ENCODE results near the gene EIF2D. TPM values are rescaled to one million over a fixed set of nuclear protein-coding genes. Genes with fewer than 3 reads are reported as not detected.

The EIF2D gene
- total and polyA plus RNA-seq, 2 of the 4 experiments (the other 2 are of a cell fraction), result 64.3 to 69.4 TPM

- no peak for ATAC-seq (ENCODE audit: low read depth)
- no CpG with 5 or more reads among the region's 4 CpGs for WGBS, 2 experiments (ENCODE audit: extremely low coverage in 2 of 2, insufficient read length in 1 of 2)
- no TSS peak for BruUV-seq (replicated peaks)
- Histone ChIP-seq H3K4me2 (ENCODE audit: low read depth, low read length) (no peak overlapping the region), H3K18ac (ENCODE audit: low read depth, low read length) (no peak overlapping the region), H3K9me1 (ENCODE audit: insufficient read depth, low read length) (no peaks in the 10 kb centered on the region), H3K4me3 (ENCODE audit: insufficient read depth, low read depth, low read length) (no peak overlapping the region), H3K79me1 (ENCODE audit: low read depth in 1 of 2, low read length in 2 of 2) (no peaks in the 10 kb centered on the region), H3K56ac (ENCODE audit: extremely low read depth, insufficient read depth, low read length) (no peak overlapping the region), H3K27me3 (ENCODE audit: control insufficient read depth, insufficient read depth, low read length) (peaks cover 5% of the 10 kb centered on the region), H2AK9ac (replicated peaks; ENCODE audit: low read depth, low read length, poor library complexity) (no peak overlapping the region), H2BK20ac (ENCODE audit: low read depth, low read length) (no peak overlapping the region), H2BK5ac (ENCODE audit: low read depth, low read length, poor library complexity, severe bottlenecking) (no peak overlapping the region), H3K9me3 (ENCODE audit: control insufficient read depth, insufficient read depth, low read length) (no peaks in the 10 kb centered on the region), H4K20me1 (ENCODE audit: insufficient read depth, low read length) (peaks cover 3% of the 10 kb centered on the region; the same call in 1 of the 2 replicates), H3K9ac (ENCODE audit: low read depth, low read length) (no peak overlapping the region), H4K5ac (ENCODE audit: low read depth, low read length) (no peak overlapping the region), H3K36me3 (ENCODE audit: control insufficient read depth, insufficient read depth, low read length) (no peaks in the 10 kb centered on the region), H3K4ac (ENCODE audit: low read depth, low read length) (no peak overlapping the region), H3K14ac (replicated peaks; ENCODE audit: low read depth, low read length) (no peak overlapping the region), H2BK15ac (ENCODE audit: low read depth, low read length) (no peak overlapping the region), H4K8ac (ENCODE audit: low read depth in 2 of 2, low read length in 2 of 2) (no peak overlapping the region), H4K91ac (ENCODE audit: insufficient read depth, low read depth, low read length) (no peak overlapping the region), H2BK120ac (ENCODE audit: low read depth, low read length) (no peak overlapping the region), H3K27ac (ENCODE audit: insufficient read depth, low read length) (no peak overlapping the region), H3K4me1 (ENCODE audit: control insufficient read depth, insufficient read depth, low read length) (no peaks in the 10 kb centered on the region), H2AK5ac (ENCODE audit: low read depth, low read length) (no peak overlapping the region), H2AFZ (replicated peaks; ENCODE audit: low read length, poor library complexity) (no peak overlapping the region), H3K23ac (ENCODE audit: low read depth, low read length) (no peak overlapping the region)
- intact Hi-C loops (cut with micrococcal nuclease), result no loop called here
- POLR2A ChIA-PET (ENCODE audit: unreplicated experiment), result no interaction called here
- no peak for TF ChIP-seq BHLHE40 (IDR thresholded peaks at IDR 0.05; ENCODE audit: low read depth, low read length)
- TF ChIP-seq CTCF (conservative IDR thresholded peaks at IDR 0.05; ENCODE audit: low read depth, low read length), result no peak
- no peak for TF ChIP-seq NFE2L2 (IDR thresholded peaks at IDR 0.05; ENCODE audit: low read depth, low read length)
- TF ChIP-seq, protein P1, sequence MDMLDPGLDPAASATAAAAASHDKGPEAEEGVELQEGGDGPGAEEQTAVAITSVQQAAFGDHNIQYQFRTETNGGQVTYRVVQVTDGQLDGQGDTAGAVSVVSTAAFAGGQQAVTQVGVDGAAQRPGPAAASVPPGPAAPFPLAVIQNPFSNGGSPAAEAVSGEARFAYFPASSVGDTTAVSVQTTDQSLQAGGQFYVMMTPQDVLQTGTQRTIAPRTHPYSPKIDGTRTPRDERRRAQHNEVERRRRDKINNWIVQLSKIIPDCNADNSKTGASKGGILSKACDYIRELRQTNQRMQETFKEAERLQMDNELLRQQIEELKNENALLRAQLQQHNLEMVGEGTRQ (IDR thresholded peaks at IDR 0.05; ENCODE audit: low read depth, low read length), result no peak
- no peak for TF ChIP-seq CEBPB (IDR thresholded peaks at IDR 0.05; ENCODE audit: low read depth, low read length)
- TF ChIP-seq RCOR1 (IDR thresholded peaks at IDR 0.05; ENCODE audit: insufficient replicate concordance, low read length), result no peak
- no peak for TF ChIP-seq MAFK (IDR thresholded peaks at IDR 0.05; ENCODE audit: low read depth, low read length)
- no peak for TF ChIP-seq CHD1 (IDR thresholded peaks at IDR 0.05; ENCODE audit: low read depth, low read length)
- DNase-seq, result no peak
- dilution Hi-C loops (cut with HindIII; ENCODE audit: low sequenced_read_pairs, unreplicated experiment), result no loop called here
- CTCF ChIA-PET, result no interaction called here
- in situ Hi-C loops (cut with MboI; ENCODE audit: low sequenced_read_pairs), result no loop called here
Measured at GRCh38 chr1:206566999-206567398, 45.3 kb downstream of the EIF2D start.
